ENCODE data around the gene MPPE1. TPM values are rescaled to one million over a fixed set of nuclear protein-coding genes. Genes with fewer than 3 reads are reported as not detected.

MPPE1 gene
- total RNA-seq, 2 experiments from 2014 or later, result 26.5 to 40.1 TPM

- Histone ChIP-seq H3K4me2 (ENCODE audit: low read length) (no peak overlapping the region), H3K4me3 (ENCODE audit: low read depth, low read length, poor library complexity, severe bottlenecking) (no peak overlapping the region), H3K9me2 (ENCODE audit: insufficient read depth, low read length) (no peaks in the 10 kb centered on the region), H3K27ac (ENCODE audit: low read depth, low read length, poor library complexity, severe bottlenecking) (no peak overlapping the region), H3K36me3 (ENCODE audit: insufficient read depth, low read length) (no peaks in the 10 kb centered on the region), H3K4me1 (ENCODE audit: insufficient read depth, low read length, poor library complexity, severe bottlenecking) (peaks cover 6% of the 10 kb centered on the region), H3K79me2 (ENCODE audit: insufficient read depth, low read depth, low read length) (no peaks in the 10 kb centered on the region), H3K9me3 (ENCODE audit: low read length) (no peaks in the 10 kb centered on the region), H2AFZ (ENCODE audit: low read length) (no peak overlapping the region), H4K20me1 (ENCODE audit: insufficient read depth, low read length) (no peaks in the 10 kb centered on the region)
- POLR2A ChIA-PET, result interaction anchor here (0.5 kb wide), 1 partner anchor 16 kb away, joined by 4 read pairs; no protein-coding TSS in a partner anchor
- no peak for TF ChIP-seq EZH2phosphoT487 (IDR thresholded peaks at IDR 0.05; ENCODE audit: borderline replicate concordance, low read depth, low read length)
- TF ChIP-seq CTCF (conservative IDR thresholded peaks at IDR 0.05; ENCODE audit: low read length), result no peak
- CTCF ChIA-PET (ENCODE audit: unreplicated experiment), result no interaction called here
- BruUV-seq (replicated peaks), result no TSS peak
- intact Hi-C loops (cut with micrococcal nuclease; ENCODE audit: unreplicated experiment), result no loop called here
- DNase-seq (ENCODE audit: low spot score), result no peak
These were observed 40.9 kb upstream of the MPPE1 start for GRCh38 chr18:11948852-11949523.

GRCh38 chr18:11947214-11948191 lies 39.4 kb upstream of the MPPE1 start:
- Histone ChIP-seq H3K9me2 (ENCODE audit: insufficient read depth, low read length) (no peaks in the 10 kb centered on the region), H3K4me2 (ENCODE audit: low read length) (peak overlapping the region; percentile 13; the same call in 1 of the 2 replicates), H3K4me3 (ENCODE audit: low read depth, low read length, poor library complexity, severe bottlenecking) (no peak overlapping the region), H2AFZ (ENCODE audit: low read length) (peak overlapping the region; percentile 72), H3K79me2 (ENCODE audit: insufficient read depth, low read depth, low read length) (no peaks in the 10 kb centered on the region), H3K36me3 (ENCODE audit: insufficient read depth, low read length) (no peaks in the 10 kb centered on the region), H4K20me1 (ENCODE audit: insufficient read depth, low read length) (no peaks in the 10 kb centered on the region), H3K27ac (ENCODE audit: low read depth, low read length, poor library complexity, severe bottlenecking) (no peak overlapping the region), H3K4me1 (ENCODE audit: insufficient read depth, low read length, poor library complexity, severe bottlenecking) (peaks cover 6% of the 10 kb centered on the region), H3K9me3 (ENCODE audit: low read length) (no peaks in the 10 kb centered on the region)
- no TSS peak for BruUV-seq (replicated peaks)
- TF ChIP-seq CTCF (conservative IDR thresholded peaks at IDR 0.05; ENCODE audit: low read length) (no peak), EZH2phosphoT487 (IDR thresholded peaks at IDR 0.05; ENCODE audit: borderline replicate concordance, low read depth, low read length) (no peak)
- intact Hi-C loops (cut with micrococcal nuclease; ENCODE audit: unreplicated experiment), result no loop called here
- ChIA-PET CTCF (ENCODE audit: unreplicated experiment) (interaction anchor here (0.6 kb wide), 1 partner anchor 10 kb away, joined by 3 read pairs; no protein-coding TSS in a partner anchor), POLR2A (interaction anchor here (0.7 kb wide), 1 partner anchor 11 kb away, joined by 3 read pairs; no protein-coding TSS in a partner anchor)
- no peak for DNase-seq (ENCODE audit: low spot score)

Data from OCI-LY7 (cell line).